Endothelial cell of umbilical vein (primary cell): ENCODE measurements around the gene ALOX15. TPM values are rescaled to one million over a fixed set of nuclear protein-coding genes. Genes with fewer than 3 reads are reported as not detected.

ENCODE experiments used
- BruUV-seq: library from RNA; stranded (reverse); fragments of 400-500 nt; replicated peaks from 2 replicates; lab custom pipeline; 2021; lab: Mats Ljungman, UMichigan
- CTCF ChIA-PET: fragments of 300-600, 350-600 bp; sonication (Branson Sonifier 250); formaldehyde crosslinking; loops from one replicate; lab custom pipeline; 2021; ENCODE audit warnings: antibody characterized with exemption, inconsistent platforms; lab: Charles Lee
- POLR2A ChIA-PET: fragments of 300-600, 350-600 bp; sonication (Branson Sonifier 250); formaldehyde crosslinking; loops from one replicate; lab custom pipeline; 2021; ENCODE audit warnings: antibody characterized with exemption, inconsistent platforms; lab: Charles Lee
- DNase-seq: peaks from one replicate; pipeline ENCODE4 v3.0.0-alpha.2; 2011; ENCODE audit warnings: low read depth, low spot score
- FAIRE-seq: peaks from 2 replicates; lab custom pipeline; 2011; peaks lifted over from hg19 to GRCh38; lab: Jason Lieb, UNC
- H2AFZ ChIP-seq: 2 replicates; pipeline ENCODE4 v1.6.0; 2012; ENCODE audit warnings: low read depth, low read length, control low read depth, inconsistent platforms
- H3K27ac ChIP-seq: 2 replicates; pipeline ENCODE4 v1.5.1; 2011; ENCODE audit warnings: low read depth, mild to moderate bottlenecking, control low read depth, low read length, moderate library complexity; ENCODE audit not compliant: insufficient read depth
- H3K27me3 ChIP-seq, 2 experiments: 2 replicates each; pipeline versions ENCODE4 v1.6.0 to v1.6.1; 2011; ENCODE audit warnings: low read length in 2 of 2, mixed read lengths in 1 of 2; ENCODE audit not compliant: control insufficient read depth in 2 of 2, insufficient read depth in 2 of 2
- H3K36me3 ChIP-seq, 2 experiments: 2 replicates in 1 of 2; 3 replicates in 1 of 2; pipeline ENCODE4 v1.5.1; 2011; ENCODE audit warnings: low read length in 2 of 2, mild to moderate bottlenecking in 1 of 2, moderate library complexity in 1 of 2; ENCODE audit not compliant: control insufficient read depth in 2 of 2, insufficient read depth in 2 of 2; ENCODE audit errors: extremely low read depth in 1 of 2
- H3K4me1 ChIP-seq: 3 replicates; pipeline ENCODE4 v1.5.1; 2011; ENCODE audit warnings: mild to moderate bottlenecking, low read length; ENCODE audit not compliant: control insufficient read depth, insufficient read depth; ENCODE audit errors: extremely low read depth
- H3K4me2 ChIP-seq: 2 replicates; pipeline ENCODE4 v1.6.1; 2011; ENCODE audit warnings: low read length, control low read depth, mixed read lengths; ENCODE audit not compliant: insufficient read depth
- H3K4me3 ChIP-seq, 3 experiments: fragments of 200-600 bp in 1 of 3; sonication (generic), shearing (Covaris generic) in 1 of 3; replicated peaks in 1 of 3; 2 replicates each; pipeline ENCODE4 v1.5.1; 2011 to 2016; ENCODE audit warnings: control low read depth in 3 of 3, low read length in 3 of 3, mild to moderate bottlenecking in 2 of 3, inconsistent platforms in 1 of 3, low read depth in 1 of 3, moderate library complexity in 1 of 3; ENCODE audit not compliant: insufficient read depth in 1 of 3
- H3K79me2 ChIP-seq: 2 replicates; pipeline ENCODE4 v1.6.0; 2012; ENCODE audit warnings: low read length, inconsistent platforms; ENCODE audit not compliant: control insufficient read depth, insufficient read depth
- H3K9ac ChIP-seq: replicated peaks from 2 replicates; pipeline ENCODE3; 2011; ENCODE audit warnings: low read length, control low read depth; ENCODE audit not compliant: insufficient read depth; ENCODE audit errors: extremely low read depth
- H3K9me1 ChIP-seq: replicated peaks from 3 replicates; pipeline ENCODE4 v1.6.0; 2011; ENCODE audit warnings: mild to moderate bottlenecking, low read length; ENCODE audit not compliant: control insufficient read depth, insufficient read depth; ENCODE audit errors: extremely low read depth
- H3K9me3 ChIP-seq: replicated peaks from 2 replicates; pipeline ENCODE4 v1.5.1; 2012; ENCODE audit warnings: low read length, inconsistent platforms; ENCODE audit not compliant: control insufficient read depth, insufficient read depth
- H4K20me1 ChIP-seq: replicated peaks from 2 replicates; pipeline ENCODE3; 2011; ENCODE audit warnings: mild to moderate bottlenecking, low read length; ENCODE audit not compliant: control insufficient read depth, insufficient read depth; ENCODE audit errors: extremely low read depth
- CTCF ChIP-seq, 2 donors: IDR thresholded peaks; 1 replicate in 1 of 2; 2 replicates in 1 of 2; pipeline ENCODE4 v1.5.1; 2011; ENCODE audit warnings: low read length in 2 of 2, mild to moderate bottlenecking in 2 of 2, moderate library complexity in 2 of 2, control low read depth in 1 of 2, inconsistent platforms in 1 of 2, low read depth in 1 of 2; ENCODE audit not compliant: insufficient read depth in 1 of 2; ENCODE audit errors: extremely low read depth in 1 of 2
- EZH2 ChIP-seq: IDR thresholded peaks from 2 replicates; pipeline ENCODE4 v1.6.1; 2012; ENCODE audit warnings: borderline replicate concordance, low read depth, mild to moderate bottlenecking, moderate library complexity, low read length, inconsistent platforms; ENCODE audit not compliant: severe bottlenecking
- FOS ChIP-seq: IDR thresholded peaks from 2 replicates; pipeline ENCODE4 v1.6.1; 2011; ENCODE audit warnings: mild to moderate bottlenecking, low read length, moderate library complexity, borderline replicate concordance; ENCODE audit not compliant: insufficient read depth
- GATA2 ChIP-seq: IDR thresholded peaks from 2 replicates; pipeline ENCODE4 v1.7.0; 2011; ENCODE audit warnings: low read depth, mild to moderate bottlenecking, moderate library complexity, mixed read lengths, low read length; ENCODE audit not compliant: insufficient read length, insufficient read depth
- JUN ChIP-seq: IDR thresholded peaks from 2 replicates; pipeline ENCODE4 v1.6.1; 2011; ENCODE audit warnings: borderline replicate concordance, low read depth; ENCODE audit not compliant: insufficient read length, insufficient read depth
- MAX ChIP-seq: IDR thresholded peaks from 2 replicates; pipeline ENCODE4 v1.6.1; 2011; ENCODE audit not compliant: insufficient read depth, insufficient read length
- MYC ChIP-seq: IDR thresholded peaks from one replicate; pipeline ENCODE4 v1.6.1; 2011; ENCODE audit warnings: mild to moderate bottlenecking, low read depth, low read length
- POLR2A ChIP-seq: IDR thresholded peaks from 2 replicates; pipeline ENCODE4 v1.6.1; 2012; ENCODE audit warnings: low read depth, mild to moderate bottlenecking, control low read depth, low read length
- POLR2AphosphoS5 ChIP-seq: IDR thresholded peaks from 2 replicates; pipeline ENCODE4 v1.6.1; 2012; ENCODE audit warnings: low read depth, mild to moderate bottlenecking, control low read depth, low read length, moderate library complexity; ENCODE audit not compliant: insufficient read depth
- dilution Hi-C: fragments of 300-500 bp; cut with MboI; formaldehyde crosslinking; loops from one replicate; pipeline ENCODE4 v1.15.0; 2019; ENCODE audit warnings: low sequenced_read_pairs; ENCODE audit not compliant: extremely low pct_ligation_motif_present
- intact Hi-C: fragments of 100-400 bp; cut with micrococcal nuclease; formaldehyde crosslinking; loops from one replicate; pipeline ENCODE4 v1.10.0; 2022
- polyA plus RNA-seq, 4 experiments: library from polyadenylated mRNA; depleted of rRNA in 3 of 4; stranded (reverse) in 3 of 4; unstranded in 1 of 4; fragments of >200 nt; gene quantifications; 2 replicates each; pipeline versions ENCODE4 v1.2.1 to v1.2.3, GENCODE V29; 2011 to 2012; ENCODE audit warnings: missing spikeins in 1 of 4
- total RNA-seq: library from RNA; stranded (reverse); gene quantifications from 2 replicates; pipeline ENCODE4 v1.2.3, GENCODE V29; 2021

ALOX15 gene
- total and polyA plus RNA-seq, 2 donors (not counting 3 experiments of a cell fraction or from before 2014, with no cell fraction given), result not detected

GRCh38 chr17:4585638-4585994 is 55.9 kb downstream of the ALOX15 start:
- intact Hi-C loops (no loop called here), dilution Hi-C loops (no loop called here)
- ChIA-PET POLR2A (no interaction called here), CTCF (interaction anchor here (1.0 to 2.5 kb wide), 2 partner anchors 10 to 19 kb away, joined by 3 to 16 read pairs; no protein-coding TSS in a partner anchor)
- BruUV-seq, result no TSS peak
- Histone ChIP-seq H3K4me3 (no peak overlapping the region), H2AFZ (no peak overlapping the region), H3K4me2 (no peak overlapping the region), H3K9ac (no peak overlapping the region), H3K27me3 (peaks cover 29 to 35% of the 10 kb centered on the region in 2 experiments), H3K79me2 (no peaks in the 10 kb centered on the region), H3K9me3 (no peaks in the 10 kb centered on the region), H4K20me1 (no peaks in the 10 kb centered on the region), H3K27ac (no peak overlapping the region), H3K4me1 (no peaks in the 10 kb centered on the region), H3K9me1 (no peaks in the 10 kb centered on the region), H3K36me3 (no peaks in the 10 kb centered on the region)
- TF ChIP-seq MYC (no peak), FOS (no peak), GATA2 (no peak), JUN (no peak), POLR2AphosphoS5 (no peak), CTCF (IDR thresholded peaks at IDR 0.05; ENCODE audit: extremely low read depth in 1 of 2, insufficient read depth in 1 of 2, low read depth in 1 of 2, low read length in 2 of 2) (no peak), MAX (no peak), EZH2 (no peak), POLR2A (no peak)
- no peak for FAIRE-seq
- no peak for DNase-seq
